H1 (cell line): ENCODE results near the gene CCDC127. TPM values are rescaled to one million over a fixed set of nuclear protein-coding genes. Genes with fewer than 3 reads are reported as not detected.

ENCODE experiments used
- CTCF ChIA-PET: fragments of 300-600 bp; sonication (Branson Sonifier 250); formaldehyde crosslinking; loops from one replicate; lab custom pipeline; 2021; ENCODE audit not compliant: partially characterized antibody; lab: Charles Lee
- POLR2A ChIA-PET: fragments of 300-600 bp; sonication (Branson Sonifier 250); formaldehyde crosslinking; loops from one replicate; lab custom pipeline; 2021; ENCODE audit warnings: inconsistent platforms; ENCODE audit not compliant: partially characterized antibody; lab: Charles Lee
- DNase-seq, 2 experiments: peaks; one replicate each; pipeline versions ENCODE4 v3.0.0 to v3.0.0-alpha.2; 2010 to 2022; ENCODE audit warnings: low spot score in 2 of 2, low read depth in 1 of 2, mixed read lengths in 1 of 2
- FAIRE-seq: peaks from 2 replicates; lab custom pipeline; 2011; peaks lifted over from hg19 to GRCh38; lab: Jason Lieb, UNC
- H2AFZ ChIP-seq: 2 replicates; pipeline ENCODE4 v1.8.1; 2012; ENCODE audit warnings: low read length, inconsistent platforms
- H2AK5ac ChIP-seq: 2 replicates; pipeline ENCODE4 v1.6.1; 2013; ENCODE audit warnings: low read depth, low read length
- H2BK120ac ChIP-seq: replicated peaks from 2 replicates; pipeline ENCODE3; 2013; ENCODE audit warnings: low read depth, low read length, inconsistent platforms
- H2BK12ac ChIP-seq: 2 replicates; pipeline ENCODE4 v1.6.1; 2013; ENCODE audit warnings: low read depth, low read length
- H2BK15ac ChIP-seq: 2 replicates; pipeline ENCODE4 v1.6.1; 2013; ENCODE audit warnings: low read length
- H2BK20ac ChIP-seq: 2 replicates; pipeline ENCODE4 v1.6.1; 2013; ENCODE audit warnings: low read length
- H2BK5ac ChIP-seq: 2 replicates; pipeline ENCODE4 v1.6.1; 2013; ENCODE audit warnings: low read depth, low read length
- H3K14ac ChIP-seq: 2 replicates; pipeline ENCODE4 v1.6.1; 2013; ENCODE audit warnings: inconsistent platforms; ENCODE audit not compliant: insufficient read length
- H3K18ac ChIP-seq: 2 replicates; pipeline ENCODE4 v1.6.1; 2013; ENCODE audit warnings: low read length; ENCODE audit errors: extremely low read depth
- H3K23ac ChIP-seq: 2 replicates; pipeline ENCODE4 v1.6.1; 2013; ENCODE audit warnings: inconsistent platforms; ENCODE audit not compliant: insufficient read length
- H3K23me2 ChIP-seq: 2 replicates; pipeline ENCODE4 v1.6.1; 2013; ENCODE audit warnings: low read depth, low read length
- H3K27ac ChIP-seq: 2 replicates; pipeline ENCODE4 v1.6.1; 2011; ENCODE audit warnings: low read depth, low read length, inconsistent platforms
- H3K27me3 ChIP-seq, 4 experiments: replicated peaks in 1 of 4; 1 replicate in 1 of 4; 2 replicates in 3 of 4; pipeline versions ENCODE4 v1.6.1 to v1.8.1; 2011 to 2013; ENCODE audit warnings: low read length in 3 of 4, mild to moderate bottlenecking in 3 of 4, inconsistent platforms in 2 of 4, mixed read lengths in 2 of 4, moderate library complexity in 1 of 4; ENCODE audit not compliant: control insufficient read depth in 3 of 4, insufficient read depth in 3 of 4; ENCODE audit errors: extremely low read depth in 1 of 4
- H3K36me3 ChIP-seq, 4 experiments: 2 replicates each; pipeline versions ENCODE4 v1.6.1 to v1.8.1; 2011 to 2013; ENCODE audit warnings: mild to moderate bottlenecking in 4 of 4, low read length in 3 of 4, moderate library complexity in 2 of 4, control low read depth in 1 of 4, inconsistent platforms in 1 of 4; ENCODE audit not compliant: insufficient read depth in 4 of 4, control insufficient read depth in 2 of 4
- H3K4ac ChIP-seq: replicated peaks from 2 replicates; pipeline ENCODE3; 2013; ENCODE audit warnings: low read length, low read depth, mixed read lengths, inconsistent platforms; ENCODE audit not compliant: insufficient read length
- H3K4me1 ChIP-seq, 4 experiments: replicated peaks in 1 of 4; 1 replicate in 1 of 4; 2 replicates in 3 of 4; pipeline versions ENCODE4 v1.6.1 to v1.8.1; 2011 to 2013; ENCODE audit warnings: low read length in 3 of 4, inconsistent platforms in 2 of 4, mixed read lengths in 1 of 4; ENCODE audit not compliant: insufficient read depth in 4 of 4, control insufficient read depth in 3 of 4
- H3K4me2 ChIP-seq, 2 experiments: 2 replicates each; pipeline versions ENCODE4 v1.6.1 to v1.8.1; 2011 to 2013; ENCODE audit warnings: low read depth in 2 of 2, low read length in 2 of 2, control low read depth in 1 of 2, inconsistent platforms in 1 of 2, mild to moderate bottlenecking in 1 of 2; ENCODE audit not compliant: insufficient read depth in 1 of 2
- H3K4me3 ChIP-seq, 4 experiments: fragments of 200-600, 300-600 bp in 1 of 4; sonication (generic), shearing (Covaris generic), sonication (Bioruptor Twin) in 1 of 4; 2 replicates each; pipeline versions ENCODE4 v1.5.1 to v1.8.1; 2011 to 2016; ENCODE audit warnings: low read length in 4 of 4, low read depth in 3 of 4, control low read depth in 2 of 4, inconsistent platforms in 2 of 4, mild to moderate bottlenecking in 2 of 4, mixed read lengths in 1 of 4, moderate library complexity in 1 of 4; ENCODE audit not compliant: insufficient read depth in 2 of 4; ENCODE audit errors: extremely low read depth in 1 of 4
- H3K56ac ChIP-seq: replicated peaks from 2 replicates; pipeline ENCODE3; 2013; ENCODE audit warnings: low read depth, mild to moderate bottlenecking, mixed read lengths, low read length, inconsistent platforms; ENCODE audit not compliant: insufficient read length
- H3K79me1 ChIP-seq: 2 replicates; pipeline ENCODE4 v1.6.1; 2013; ENCODE audit warnings: low read depth, low read length, control low read depth
- H3K79me2 ChIP-seq, 2 experiments: 2 replicates each; pipeline versions ENCODE4 v1.6.1 to v1.8.1; 2012 to 2013; ENCODE audit warnings: low read length in 2 of 2, mild to moderate bottlenecking in 2 of 2, inconsistent platforms in 1 of 2; ENCODE audit not compliant: insufficient read depth in 2 of 2, control insufficient read depth in 1 of 2
- H3K9ac ChIP-seq, 4 experiments: replicated peaks in 1 of 4; 1 replicate in 1 of 4; 2 replicates in 3 of 4; pipeline versions ENCODE4 v1.6.1 to v1.8.1; 2011 to 2013; ENCODE audit warnings: low read depth in 3 of 4, low read length in 3 of 4, control low read depth in 2 of 4, mild to moderate bottlenecking in 2 of 4, moderate library complexity in 2 of 4, inconsistent platforms in 1 of 4; ENCODE audit errors: extremely low read depth in 1 of 4
- H3K9me3 ChIP-seq, 2 experiments: 2 replicates each; pipeline versions ENCODE4 v1.6.1 to v1.8.1; 2012 to 2013; ENCODE audit warnings: mild to moderate bottlenecking in 2 of 2, moderate library complexity in 2 of 2, control low read depth in 1 of 2, inconsistent platforms in 1 of 2, low read depth in 1 of 2, low read length in 1 of 2, mixed read lengths in 1 of 2; ENCODE audit not compliant: insufficient read depth in 2 of 2
- H4K20me1 ChIP-seq, 2 experiments: replicated peaks in 1 of 2; 2 replicates each; pipeline versions ENCODE3 to v1.8.1; 2011 to 2013; ENCODE audit warnings: inconsistent platforms in 2 of 2, low read length in 2 of 2, mild to moderate bottlenecking in 1 of 2; ENCODE audit not compliant: insufficient read depth in 2 of 2, control insufficient read depth in 1 of 2
- H4K5ac ChIP-seq: 2 replicates; pipeline ENCODE4 v1.6.1; 2013; ENCODE audit warnings: low read length, low read depth, mixed read lengths, inconsistent platforms; ENCODE audit not compliant: insufficient read length
- H4K8ac ChIP-seq: 2 replicates; pipeline ENCODE4 v1.8.0; 2013; ENCODE audit warnings: mild to moderate bottlenecking, moderate library complexity, low read length, inconsistent platforms; ENCODE audit not compliant: insufficient read depth; ENCODE audit errors: extremely low read depth
- H4K91ac ChIP-seq: replicated peaks from 2 replicates; pipeline ENCODE3; 2013; ENCODE audit warnings: low read length, mixed read lengths, inconsistent platforms; ENCODE audit not compliant: insufficient read length
- ATF3 ChIP-seq: IDR thresholded peaks from 2 replicates; pipeline ENCODE4 v1.6.1; 2011; ENCODE audit warnings: low read depth, mild to moderate bottlenecking, low read length; ENCODE audit not compliant: insufficient read depth
- BACH1 ChIP-seq: IDR thresholded peaks from 2 replicates; pipeline ENCODE4 v1.6.1; 2012; ENCODE audit warnings: low read length, improper control_type of control experiment
- CBX5 ChIP-seq: fragments of 300-800, 300-1000 bp; sonication (generic); IDR thresholded peaks from 2 replicates; pipeline ENCODE4 v1.7.1; 2016; ENCODE audit warnings: antibody characterized with exemption, low read length, low read depth
- CEBPB ChIP-seq: IDR thresholded peaks from 2 replicates; pipeline ENCODE4 v1.6.1; 2012; ENCODE audit warnings: low read depth, low read length
- CHD2 ChIP-seq: IDR thresholded peaks from 2 replicates; pipeline ENCODE4 v1.6.1; 2012; ENCODE audit warnings: low read length, improper control_type of control experiment
- EP300 ChIP-seq, 2 experiments: IDR thresholded peaks; 1 replicate in 1 of 2; 2 replicates in 1 of 2; pipeline ENCODE4 v1.6.1; 2011 to 2012; ENCODE audit warnings: low read depth in 2 of 2, low read length in 2 of 2, mild to moderate bottlenecking in 2 of 2, borderline replicate concordance in 1 of 2, inconsistent platforms in 1 of 2, moderate library complexity in 1 of 2
- GTF2F1 ChIP-seq: IDR thresholded peaks from 2 replicates; pipeline ENCODE4 v1.6.1; 2012; ENCODE audit warnings: low read depth, low read length, improper control_type of control experiment, borderline replicate concordance
- HDAC6 ChIP-seq: IDR thresholded peaks from one replicate; pipeline ENCODE4 v1.7.1; 2012; ENCODE audit warnings: low read depth, mild to moderate bottlenecking, inconsistent platforms, low read length, moderate library complexity
- JUN ChIP-seq: IDR thresholded peaks from 2 replicates; pipeline ENCODE4 v1.6.1; 2011; ENCODE audit warnings: low read depth, mild to moderate bottlenecking, improper control_type of control experiment, low read length
- KDM4A ChIP-seq: IDR thresholded peaks from one replicate; pipeline ENCODE4 v1.7.1; 2012; ENCODE audit warnings: low read depth, mild to moderate bottlenecking, moderate library complexity, low read length, inconsistent platforms; ENCODE audit not compliant: severe bottlenecking
- MAFK ChIP-seq: IDR thresholded peaks from 2 replicates; pipeline ENCODE4 v1.6.1; 2012; ENCODE audit warnings: low read depth, mild to moderate bottlenecking, improper control_type of control experiment, low read length
- SP1 ChIP-seq: IDR thresholded peaks from 2 replicates; pipeline ENCODE4 v1.6.1; 2011; ENCODE audit warnings: low read depth, low read length
- SUZ12 ChIP-seq: fragments of 200-600 bp; sonication (generic); IDR thresholded peaks from 2 replicates; pipeline ENCODE4 v1.6.1; 2012; ENCODE audit warnings: mild to moderate bottlenecking, inconsistent platforms, low read length, moderate library complexity, mixed read lengths
- TBP ChIP-seq: IDR thresholded peaks from 2 replicates; pipeline ENCODE4 v1.6.1; 2011; ENCODE audit warnings: low read depth, low read length, improper control_type of control experiment
- YY1 ChIP-seq: IDR thresholded peaks from 2 replicates; pipeline ENCODE4 v1.6.1; 2011; ENCODE audit warnings: low read depth, mild to moderate bottlenecking, low read length
- WGBS, 2 experiments: shearing (Covaris generic) in 1 of 2; methylation state at CpG; one replicate each; pipeline versions ENCODE4 v1.1.6 to v1.1.7; 2013 to 2015; ENCODE audit warnings: low lambda C conversion rate in 2 of 2, mixed read lengths in 2 of 2, inconsistent platforms in 1 of 2, low coverage in 1 of 2, missing lambda C conversion rate in 1 of 2; ENCODE audit not compliant: insufficient replicate concordance in 2 of 2, insufficient coverage in 1 of 2, insufficient read length in 1 of 2; ENCODE audit errors: extremely low coverage in 1 of 2, missing lambda C conversion rate in 1 of 2; 5-methylcytosine and 5-hydroxymethylcytosine counted together
- polyA plus RNA-seq, 7 experiments: library from polyadenylated mRNA; depleted of rRNA in 3 of 7; stranded (reverse) in 5 of 7; unstranded in 2 of 7; fragments of >200 nt in 5 of 7; fragments of 200-250 nt in 2 of 7; gene quantifications; 1 replicate in 5 of 7; 2 replicates in 1 of 7; 4 replicates in 1 of 7; pipeline versions ENCODE4 v1.2.1 to v1.2.3, GENCODE V29; 2011 to 2013; ENCODE audit warnings: missing spikeins in 2 of 7, mixed read lengths in 2 of 7
- total RNA-seq: library from RNA; stranded (reverse); fragmentation: NEBNext Ultra II Directional; extraction: Animal tissue kit (Norgen Biotek cat#: 25700); gene quantifications from 2 replicates; pipeline ENCODE4 v1.2.1, GENCODE V29; 2021

CCDC127 gene
- total and polyA plus RNA-seq, 2 of the 8 experiments (the other 6 are each of a cell fraction or from before 2014, with no cell fraction given) = 2.9 to 8.0 TPM

GRCh38 chr5:164244-164643 lies 53.7 kb downstream of the CCDC127 start:
- H4K91ac ChIP-seq = no peak overlapping the region
- no peak overlapping the region for H3K4me2 ChIP-seq
- no peak overlapping the region for H2BK15ac ChIP-seq
- no peak overlapping the region for H2BK20ac ChIP-seq
- DNase-seq (no peak), FAIRE-seq (no peak)
- H3K79me2 ChIP-seq = no peaks in the 10 kb centered on the region
- POLR2A ChIA-PET = interaction anchor here (0.8 to 2.1 kb wide), 2 partner anchors 21 to 302 kb away, joined by 3 to 5 read pairs; no protein-coding TSS in a partner anchor
- H3K9me3 ChIP-seq = peaks cover 0 to 4% of the 10 kb centered on the region in 2 experiments; a peak in 1 of 4 replicates
- H3K56ac ChIP-seq = no peak overlapping the region
- no peak overlapping the region for H2AK5ac ChIP-seq
- no peak overlapping the region for H3K9ac ChIP-seq
- no peaks in the 10 kb centered on the region for H3K23me2 ChIP-seq
- 90% methylated on average over 13 of the region's 14 CpGs; no CpG with 5 or more reads in 1 of the 2 experiments for WGBS, 2 experiments
- no peak overlapping the region for H3K18ac ChIP-seq
- no peak overlapping the region for H3K27ac ChIP-seq
- H3K36me3 ChIP-seq = peaks cover 2 to 36% (median 9%) of the 10 kb centered on the region in 4 experiments; a peak in 5 of 8 replicates
- H2BK12ac ChIP-seq = no peak overlapping the region
- peaks cover under 1 to 5% of the 10 kb centered on the region in 2 experiments for H4K20me1 ChIP-seq
- CTCF ChIA-PET = interaction anchor here (1.1 kb wide), 1 partner anchor 21 kb away, joined by 3 read pairs; no protein-coding TSS in a partner anchor
- no peaks in the 10 kb centered on the region for H3K79me1 ChIP-seq
- no peak overlapping the region for H2BK120ac ChIP-seq
- H3K4me3 ChIP-seq = no peak overlapping the region
- H2BK5ac ChIP-seq = no peak overlapping the region
- H4K5ac ChIP-seq = no peak overlapping the region
- H3K27me3 ChIP-seq = no peaks in the 10 kb centered on the region
- no peak overlapping the region for H4K8ac ChIP-seq
- no peak overlapping the region for H3K14ac ChIP-seq
- no peaks in the 10 kb centered on the region for H3K4me1 ChIP-seq
- H3K23ac ChIP-seq = no peak overlapping the region
- H3K4ac ChIP-seq = no peak overlapping the region
- no peak overlapping the region for H2AFZ ChIP-seq
- no peak for TF ChIP-seq JUN
- TF ChIP-seq HDAC6 = no peak
- no peak for TF ChIP-seq EP300 (IDR thresholded peaks at IDR 0.05; ENCODE audit: borderline replicate concordance in 1 of 2, low read depth in 2 of 2, low read length in 2 of 2)
- TF ChIP-seq BACH1 = no peak
- TF ChIP-seq SUZ12 = no peak
- TF ChIP-seq TBP = no peak
- no peak for TF ChIP-seq YY1
- no peak for TF ChIP-seq CHD2
- no peak for TF ChIP-seq KDM4A
- no peak for TF ChIP-seq GTF2F1
- TF ChIP-seq SP1 = no peak
- no peak for TF ChIP-seq MAFK
- no peak for TF ChIP-seq CEBPB
- TF ChIP-seq ATF3 = no peak
- TF ChIP-seq CBX5 = no peak
